ENCODE measurements around the gene VAMP1. TPM values are rescaled to one million over a fixed set of nuclear protein-coding genes. Genes with fewer than 3 reads are reported as not detected.

Gene VAMP1
- total and polyA plus RNA-seq, 2 of the 4 experiments (the other 2 are of a cell fraction): 7.2 to 21.9 TPM

DNA sequence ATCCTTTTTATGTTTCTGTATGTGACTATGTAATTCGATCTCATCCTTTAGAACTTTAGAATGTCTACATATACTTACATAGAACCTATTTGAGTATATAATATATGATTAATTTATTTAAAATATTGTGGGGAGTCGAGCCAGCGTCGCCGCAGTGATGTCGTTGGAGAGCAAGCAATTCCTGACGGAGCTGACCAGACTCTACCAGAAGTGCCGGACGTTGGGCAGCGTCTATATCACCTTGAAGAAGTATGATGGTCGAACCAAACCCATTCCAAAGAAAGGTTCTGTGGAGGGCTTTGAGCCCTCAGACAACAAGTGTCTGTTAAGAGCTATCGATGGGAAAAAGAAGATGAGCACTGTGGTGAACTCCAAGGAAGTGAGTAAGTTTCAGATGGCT lies 32.1 kb downstream of the VAMP1 start:
- DNase-seq: no peak
- Histone ChIP-seq H2AK9ac (replicated peaks; ENCODE audit: low read depth, low read length, poor library complexity) (no peak overlapping the region), H3K18ac (ENCODE audit: low read depth, low read length) (no peak overlapping the region), H3K4me3 (ENCODE audit: insufficient read depth, low read depth, low read length) (no peak overlapping the region), H3K14ac (replicated peaks; ENCODE audit: low read depth, low read length) (no peak overlapping the region), H3K56ac (ENCODE audit: extremely low read depth, insufficient read depth, low read length) (no peak overlapping the region), H2AFZ (replicated peaks; ENCODE audit: low read length, poor library complexity) (no peak overlapping the region), H3K79me1 (ENCODE audit: low read depth in 1 of 2, low read length in 2 of 2) (no peaks in the 10 kb centered on the region), H4K5ac (ENCODE audit: low read depth, low read length) (no peak overlapping the region), H2BK5ac (ENCODE audit: low read depth, low read length, poor library complexity, severe bottlenecking) (no peak overlapping the region), H3K27me3 (ENCODE audit: control insufficient read depth, insufficient read depth, low read length) (no peaks in the 10 kb centered on the region), H3K23ac (ENCODE audit: low read depth, low read length) (no peak overlapping the region), H4K91ac (ENCODE audit: insufficient read depth, low read depth, low read length) (no peak overlapping the region), H2AK5ac (ENCODE audit: low read depth, low read length) (no peak overlapping the region), H3K27ac (ENCODE audit: insufficient read depth, low read length) (no peak overlapping the region), H3K36me3 (ENCODE audit: control insufficient read depth, insufficient read depth, low read length) (peaks cover 1% of the 10 kb centered on the region; the same call in 1 of the 2 replicates), H3K9ac (ENCODE audit: low read depth, low read length) (no peak overlapping the region), H4K20me1 (ENCODE audit: insufficient read depth, low read length) (no peaks in the 10 kb centered on the region), H3K4me2 (ENCODE audit: low read depth, low read length) (no peak overlapping the region), H2BK120ac (ENCODE audit: low read depth, low read length) (no peak overlapping the region), H3K9me1 (ENCODE audit: insufficient read depth, low read length) (peaks cover 8% of the 10 kb centered on the region; the same call in 1 of the 2 replicates), H2BK20ac (ENCODE audit: low read depth, low read length) (no peak overlapping the region), H2BK15ac (ENCODE audit: low read depth, low read length) (no peak overlapping the region), H3K4ac (ENCODE audit: low read depth, low read length) (no peak overlapping the region), H3K4me1 (ENCODE audit: control insufficient read depth, insufficient read depth, low read length) (peaks cover 5% of the 10 kb centered on the region; the same call in 1 of the 2 replicates), H4K8ac (ENCODE audit: low read depth in 2 of 2, low read length in 2 of 2) (no peak overlapping the region), H3K9me3 (ENCODE audit: control insufficient read depth, insufficient read depth, low read length) (no peaks in the 10 kb centered on the region)
- intact Hi-C loops (cut with micrococcal nuclease) (no loop called here), in situ Hi-C loops (cut with MboI; ENCODE audit: low sequenced_read_pairs) (no loop called here), dilution Hi-C loops (cut with HindIII; ENCODE audit: low sequenced_read_pairs, unreplicated experiment) (no loop called here)
- no TSS peak for BruUV-seq (replicated peaks)
- ChIA-PET POLR2A (ENCODE audit: unreplicated experiment) (no interaction called here), CTCF (no interaction called here)
- ATAC-seq (ENCODE audit: low read depth): no peak
- 100% methylated on average over 2 of the region's 12 CpGs; no CpG with 5 or more reads in 1 of the 2 experiments for WGBS, 2 experiments (ENCODE audit: extremely low coverage in 2 of 2, insufficient read length in 1 of 2)
- no peak for TF ChIP-seq MAFK (IDR thresholded peaks at IDR 0.05; ENCODE audit: low read depth, low read length)
- no peak for TF ChIP-seq BHLHE40 (IDR thresholded peaks at IDR 0.05; ENCODE audit: low read depth, low read length)
- TF ChIP-seq, protein P1, sequence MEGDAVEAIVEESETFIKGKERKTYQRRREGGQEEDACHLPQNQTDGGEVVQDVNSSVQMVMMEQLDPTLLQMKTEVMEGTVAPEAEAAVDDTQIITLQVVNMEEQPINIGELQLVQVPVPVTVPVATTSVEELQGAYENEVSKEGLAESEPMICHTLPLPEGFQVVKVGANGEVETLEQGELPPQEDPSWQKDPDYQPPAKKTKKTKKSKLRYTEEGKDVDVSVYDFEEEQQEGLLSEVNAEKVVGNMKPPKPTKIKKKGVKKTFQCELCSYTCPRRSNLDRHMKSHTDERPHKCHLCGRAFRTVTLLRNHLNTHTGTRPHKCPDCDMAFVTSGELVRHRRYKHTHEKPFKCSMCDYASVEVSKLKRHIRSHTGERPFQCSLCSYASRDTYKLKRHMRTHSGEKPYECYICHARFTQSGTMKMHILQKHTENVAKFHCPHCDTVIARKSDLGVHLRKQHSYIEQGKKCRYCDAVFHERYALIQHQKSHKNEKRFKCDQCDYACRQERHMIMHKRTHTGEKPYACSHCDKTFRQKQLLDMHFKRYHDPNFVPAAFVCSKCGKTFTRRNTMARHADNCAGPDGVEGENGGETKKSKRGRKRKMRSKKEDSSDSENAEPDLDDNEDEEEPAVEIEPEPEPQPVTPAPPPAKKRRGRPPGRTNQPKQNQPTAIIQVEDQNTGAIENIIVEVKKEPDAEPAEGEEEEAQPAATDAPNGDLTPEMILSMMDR (conservative IDR thresholded peaks at IDR 0.05; ENCODE audit: low read depth, low read length): no peak
- TF ChIP-seq CHD1 (IDR thresholded peaks at IDR 0.05; ENCODE audit: low read depth, low read length): no peak
- no peak for TF ChIP-seq CEBPB (IDR thresholded peaks at IDR 0.05; ENCODE audit: low read depth, low read length)
- no peak for TF ChIP-seq RFX5 (IDR thresholded peaks at IDR 0.05; ENCODE audit: low read depth, low read length)
- TF ChIP-seq, protein P2, sequence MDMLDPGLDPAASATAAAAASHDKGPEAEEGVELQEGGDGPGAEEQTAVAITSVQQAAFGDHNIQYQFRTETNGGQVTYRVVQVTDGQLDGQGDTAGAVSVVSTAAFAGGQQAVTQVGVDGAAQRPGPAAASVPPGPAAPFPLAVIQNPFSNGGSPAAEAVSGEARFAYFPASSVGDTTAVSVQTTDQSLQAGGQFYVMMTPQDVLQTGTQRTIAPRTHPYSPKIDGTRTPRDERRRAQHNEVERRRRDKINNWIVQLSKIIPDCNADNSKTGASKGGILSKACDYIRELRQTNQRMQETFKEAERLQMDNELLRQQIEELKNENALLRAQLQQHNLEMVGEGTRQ (IDR thresholded peaks at IDR 0.05; ENCODE audit: low read depth, low read length): no peak
- TF ChIP-seq RCOR1 (IDR thresholded peaks at IDR 0.05; ENCODE audit: insufficient replicate concordance, low read length): no peak
- TF ChIP-seq SMC3 (IDR thresholded peaks at IDR 0.05; ENCODE audit: low read depth, low read length): no peak
- TF ChIP-seq MXI1 (IDR thresholded peaks at IDR 0.05; ENCODE audit: borderline replicate concordance, low read depth, low read length): no peak
- no peak for TF ChIP-seq RAD21 (IDR thresholded peaks at IDR 0.05; ENCODE audit: low read length)
- no peak for TF ChIP-seq NFE2L2 (IDR thresholded peaks at IDR 0.05; ENCODE audit: low read depth, low read length)
- no peak for TF ChIP-seq MAZ (IDR thresholded peaks at IDR 0.05; ENCODE audit: borderline replicate concordance, low read depth, low read length)
- TF ChIP-seq POLR2A (IDR thresholded peaks at IDR 0.05; ENCODE audit: low read depth, low read length): no peak
- TF ChIP-seq, protein P3, sequence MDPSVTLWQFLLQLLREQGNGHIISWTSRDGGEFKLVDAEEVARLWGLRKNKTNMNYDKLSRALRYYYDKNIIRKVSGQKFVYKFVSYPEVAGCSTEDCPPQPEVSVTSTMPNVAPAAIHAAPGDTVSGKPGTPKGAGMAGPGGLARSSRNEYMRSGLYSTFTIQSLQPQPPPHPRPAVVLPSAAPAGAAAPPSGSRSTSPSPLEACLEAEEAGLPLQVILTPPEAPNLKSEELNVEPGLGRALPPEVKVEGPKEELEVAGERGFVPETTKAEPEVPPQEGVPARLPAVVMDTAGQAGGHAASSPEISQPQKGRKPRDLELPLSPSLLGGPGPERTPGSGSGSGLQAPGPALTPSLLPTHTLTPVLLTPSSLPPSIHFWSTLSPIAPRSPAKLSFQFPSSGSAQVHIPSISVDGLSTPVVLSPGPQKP (IDR thresholded peaks at IDR 0.05; ENCODE audit: borderline replicate concordance, low read depth, low read length): no peak
- TF ChIP-seq FOS (IDR thresholded peaks at IDR 0.05; ENCODE audit: low read depth, low read length): no peak
